AG09309 (cell line): Measurements from ENCODE around the gene CDC14B.
A peak's percentile ranks its signal among the peaks of the same experiment; 100 is the strongest.

Source experiments
- DNase-seq: peaks from one replicate; pipeline ENCODE4 v3.0.0-alpha.2; 2010; ENCODE audit warnings: low read depth
- H3K4me3 ChIP-seq: 2 replicates; pipeline ENCODE4 v1.5.1; 2011; ENCODE audit warnings: mild to moderate bottlenecking, low read depth, low read length, moderate library complexity; ENCODE audit not compliant: control insufficient read depth
- CTCF ChIP-seq: IDR thresholded peaks from 2 replicates; pipeline ENCODE4 v1.5.1; 2011; ENCODE audit warnings: mild to moderate bottlenecking, low read depth, low read length, inconsistent platforms; ENCODE audit not compliant: insufficient read depth, control insufficient read depth; ENCODE audit errors: missing control alignments

The CDC14B gene

DNA sequence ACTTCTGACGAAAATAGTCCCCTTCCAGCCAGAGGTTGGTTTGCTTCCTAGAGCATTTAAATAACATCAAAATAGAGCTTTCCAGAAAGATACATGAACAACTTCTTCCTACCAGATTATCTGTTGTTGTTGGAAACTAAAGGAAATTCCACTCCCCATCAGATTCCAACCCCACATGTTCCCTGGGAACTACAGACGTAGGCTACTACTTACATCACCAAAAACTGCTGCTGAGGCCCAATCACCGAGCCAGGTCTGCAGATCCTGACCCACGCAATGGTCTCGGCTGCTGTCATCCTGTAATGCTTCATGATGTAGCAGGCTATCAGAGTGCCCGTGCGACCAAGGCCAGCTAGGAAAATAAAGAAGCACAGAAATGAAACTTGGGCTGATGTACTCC, 96.3 kb downstream of the CDC14B start:
- no peak for TF ChIP-seq CTCF
- no peak for DNase-seq
- no peak overlapping the region for H3K4me3 ChIP-seq

- H3K4me3 ChIP-seq = no peak overlapping the region
- DNase-seq = no peak
- no peak for TF ChIP-seq CTCF
Measured at GRCh38 chr9:96522366-96522765, 97.3 kb downstream of the CDC14B start.

GRCh38 chr9:96519787-96520186, 99.9 kb downstream of the CDC14B start:
- no peak overlapping the region for H3K4me3 ChIP-seq
- no peak for DNase-seq
- no peak for TF ChIP-seq CTCF

DNA sequence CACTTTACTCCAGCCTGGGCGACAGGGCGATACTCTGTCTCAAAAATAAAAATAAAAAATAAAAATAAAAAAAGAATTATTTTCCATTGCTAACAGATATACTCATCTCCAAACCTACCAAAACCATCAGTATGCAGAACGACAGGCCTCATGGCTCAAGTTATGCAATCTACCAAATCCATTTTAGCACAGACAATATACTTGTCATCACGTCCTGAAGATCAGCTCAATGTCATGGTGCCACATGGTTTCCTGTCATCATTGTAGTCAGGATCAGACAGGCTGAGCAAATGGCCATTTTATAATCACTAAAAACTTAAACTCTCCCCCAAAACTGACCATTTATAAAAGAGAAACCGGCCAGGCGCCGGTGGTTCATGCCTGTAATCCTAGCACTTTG, 100.5 kb downstream of the CDC14B start:
- no peak for DNase-seq
- H3K4me3 ChIP-seq = no peak overlapping the region
- no peak for TF ChIP-seq CTCF

GRCh38 chr9:96515621-96516470, 103.8 kb downstream of the CDC14B start:
- no peak for TF ChIP-seq CTCF
- no peak overlapping the region for H3K4me3 ChIP-seq
- no peak for DNase-seq

GRCh38 chr9:96514800-96515158, 104.9 kb downstream of the CDC14B start:
- DNase-seq = no peak
- no peak overlapping the region for H3K4me3 ChIP-seq
- no peak for TF ChIP-seq CTCF

DNA sequence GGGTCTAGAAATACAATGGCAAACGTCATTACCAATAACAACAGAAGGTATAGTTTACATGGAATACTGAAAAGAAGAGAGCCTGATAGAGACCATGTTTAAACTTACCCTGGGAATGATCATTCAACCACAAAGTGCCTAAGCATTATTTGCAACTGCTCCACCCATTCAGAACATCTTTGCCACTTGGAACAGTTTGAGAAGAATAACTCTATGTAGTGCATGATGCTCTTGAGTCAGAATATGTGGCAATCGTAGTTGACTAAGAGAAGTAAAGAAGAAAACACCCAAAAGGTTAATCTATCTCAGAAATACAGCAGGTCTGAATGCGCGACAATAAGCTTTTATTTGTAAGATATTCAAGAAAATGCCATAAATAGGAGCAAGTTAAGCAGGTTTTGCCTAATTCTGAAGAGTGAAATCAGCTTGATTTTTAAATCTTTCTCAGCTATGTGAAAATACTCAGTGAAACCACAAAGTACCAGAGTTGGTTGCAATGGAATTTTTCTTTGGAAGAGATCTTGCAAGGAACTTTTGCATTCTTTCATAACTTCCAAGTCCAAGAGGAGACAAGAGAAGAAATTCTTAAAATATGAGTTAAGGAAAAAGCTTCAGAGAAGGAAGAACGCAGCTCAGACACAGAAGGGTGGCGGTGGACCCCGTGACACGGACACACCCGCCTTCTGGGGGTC, 105.4 kb downstream of the CDC14B start:
- peak; percentile 62 for DNase-seq
- no peak overlapping the region for H3K4me3 ChIP-seq
- no peak for TF ChIP-seq CTCF
